Measurements from ENCODE around the gene ARHGEF11. TPM values are rescaled to one million over a fixed set of nuclear protein-coding genes. Genes with fewer than 3 reads are reported as not detected.
A peak's percentile ranks its signal among the peaks of the same experiment; 100 is the strongest.

The ARHGEF11 gene
- 1 to 10 TPM; 1.0 to 2.5 TPM for total RNA-seq

- Mint-ChIP-seq H3K4me3 (peak within 1 kb of the TSS; percentile 95), H3K27me3 (peaks cover 55 to 82% of the 10 kb centered on the region in 2 donors), H3K36me3 (peaks cover 6% of the 10 kb centered on the region), H3K4me1 (ENCODE audit: low read depth in 2 of 2) (peaks cover 13 to 17% of the 10 kb centered on the region in 2 donors), H3K9me3 (no peaks in the 10 kb centered on the region), H3K27ac (peak within 1 kb of the TSS in 1 of 2 donors; percentile 38)
- peak; percentile 85 to 93 for ATAC-seq
- DNase-seq (ENCODE audit: low spot score): peak; percentile 83
Observed at GRCh38 chr1:157045250-157046218, at the start of gene ARHGEF11. Gene ARHGEF11 (minus strand): TSS chr1:157045742. CDS start chr1:157044330, 1,412 bp downstream.

- Mint-ChIP-seq H3K36me3 (no peaks in the 10 kb centered on the region), H3K9me3 (no peaks in the 10 kb centered on the region), H3K4me3 (no peak overlapping the region), H3K27me3 (peaks cover 0 to under 1% of the 10 kb centered on the region in 2 donors), H3K27ac (no peak overlapping the region), H3K4me1 (ENCODE audit: low read depth in 2 of 2) (peaks cover 0 to 35% of the 10 kb centered on the region in 2 donors)
- DNase-seq (ENCODE audit: low spot score) (no peak), ATAC-seq (no peak)
Observed at GRCh38 chr1:157095091-157095490, 49.5 kb upstream of the ARHGEF11 start.

- Mint-ChIP-seq H3K9me3 (no peaks in the 10 kb centered on the region), H3K4me3 (no peak overlapping the region), H3K27ac (peak overlapping the region in 1 of 2 donors; percentile 69), H3K27me3 (peaks cover 0 to 2% of the 10 kb centered on the region in 2 donors), H3K36me3 (no peaks in the 10 kb centered on the region), H3K4me1 (ENCODE audit: low read depth in 2 of 2) (peaks cover 0 to 22% of the 10 kb centered on the region in 2 donors)
- ATAC-seq (no peak), DNase-seq (ENCODE audit: low spot score) (no peak)
Observed at GRCh38 chr1:157092831-157093230, 47.3 kb upstream of the ARHGEF11 start.

- ATAC-seq: no peak
- H3K27ac Mint-ChIP-seq: no peak overlapping the region
Observed at GRCh38 chr1:157091668-157092273, 46.2 kb upstream of the ARHGEF11 start.

GRCh38 chr1:157091186-157091585 lies 45.6 kb upstream of the ARHGEF11 start:
- H3K27me3 Mint-ChIP-seq: peaks cover 0 to 2% of the 10 kb centered on the region in 2 donors
- no peaks in the 10 kb centered on the region for H3K9me3 Mint-ChIP-seq
- no peak overlapping the region for H3K4me3 Mint-ChIP-seq
- ATAC-seq: no peak
- no peak for DNase-seq (ENCODE audit: low spot score)
- H3K36me3 Mint-ChIP-seq: no peaks in the 10 kb centered on the region
- H3K4me1 Mint-ChIP-seq (ENCODE audit: low read depth in 2 of 2): peaks cover 0 to 17% of the 10 kb centered on the region in 2 donors
- no peak overlapping the region for H3K27ac Mint-ChIP-seq

More at GRCh38 chr1:157091668-157092273, 46.2 kb upstream of the ARHGEF11 start:
- H3K4me3 Mint-ChIP-seq: no peak overlapping the region
- no peaks in the 10 kb centered on the region for H3K36me3 Mint-ChIP-seq
- H3K4me1 Mint-ChIP-seq (ENCODE audit: low read depth in 2 of 2): peaks cover 0 to 17% of the 10 kb centered on the region in 2 donors
- DNase-seq (ENCODE audit: low spot score): no peak
- no peaks in the 10 kb centered on the region for H3K9me3 Mint-ChIP-seq
- peaks cover 0 to 2% of the 10 kb centered on the region in 2 donors for H3K27me3 Mint-ChIP-seq

- Mint-ChIP-seq H3K36me3 (no peaks in the 10 kb centered on the region), H3K27me3 (peaks cover 0 to 2% of the 10 kb centered on the region in 2 donors), H3K4me3 (no peak overlapping the region), H3K9me3 (no peaks in the 10 kb centered on the region), H3K4me1 (ENCODE audit: low read depth in 2 of 2) (peaks cover 0 to 15% of the 10 kb centered on the region in 2 donors), H3K27ac (peak overlapping the region in 1 of 2 donors; percentile 61)
- DNase-seq (ENCODE audit: low spot score) (no peak), ATAC-seq (no peak)
Observed at GRCh38 chr1:157090771-157091170, 45.2 kb upstream of the ARHGEF11 start.

GRCh38 chr1:157090196-157090647 lies 44.7 kb upstream of the ARHGEF11 start:
- peaks cover 0 to 2% of the 10 kb centered on the region in 2 donors for H3K27me3 Mint-ChIP-seq
- DNase-seq (ENCODE audit: low spot score): peak; percentile 83
- peak; percentile 78 to 85 for ATAC-seq
- H3K4me1 Mint-ChIP-seq (ENCODE audit: low read depth in 2 of 2): peaks cover 0 to 15% of the 10 kb centered on the region in 2 donors
- H3K9me3 Mint-ChIP-seq: no peaks in the 10 kb centered on the region
- H3K27ac Mint-ChIP-seq: peak overlapping the region in 1 of 2 donors; percentile 61
- H3K4me3 Mint-ChIP-seq: no peak overlapping the region
- no peaks in the 10 kb centered on the region for H3K36me3 Mint-ChIP-seq

GRCh38 chr1:157089789-157090188 lies 44.2 kb upstream of the ARHGEF11 start:
- peaks cover 0 to 15% of the 10 kb centered on the region in 2 donors for H3K4me1 Mint-ChIP-seq (ENCODE audit: low read depth in 2 of 2)
- no peak for DNase-seq (ENCODE audit: low spot score)
- H3K36me3 Mint-ChIP-seq: no peaks in the 10 kb centered on the region
- H3K27ac Mint-ChIP-seq: no peak overlapping the region
- no peaks in the 10 kb centered on the region for H3K9me3 Mint-ChIP-seq
- peaks cover 0 to 2% of the 10 kb centered on the region in 2 donors for H3K27me3 Mint-ChIP-seq
- no peak overlapping the region for H3K4me3 Mint-ChIP-seq
- peak; percentile 7 for ATAC-seq

GRCh38 chr1:157088607-157089006 lies 43.1 kb upstream of the ARHGEF11 start:
- ATAC-seq: no peak
- Mint-ChIP-seq H3K27ac (no peak overlapping the region), H3K4me3 (no peak overlapping the region), H3K36me3 (no peaks in the 10 kb centered on the region), H3K27me3 (peaks cover 0 to 4% of the 10 kb centered on the region in 2 donors), H3K9me3 (no peaks in the 10 kb centered on the region), H3K4me1 (ENCODE audit: low read depth in 2 of 2) (peaks cover 0 to 10% of the 10 kb centered on the region in 2 donors)
- no peak for DNase-seq (ENCODE audit: low spot score)

- H3K36me3 Mint-ChIP-seq: no peaks in the 10 kb centered on the region
- H3K4me1 Mint-ChIP-seq (ENCODE audit: low read depth in 2 of 2): peaks cover 0 to 7% of the 10 kb centered on the region in 2 donors
- no peak for ATAC-seq
- H3K27me3 Mint-ChIP-seq: peaks cover 0 to 11% of the 10 kb centered on the region in 2 donors
- H3K4me3 Mint-ChIP-seq: no peak overlapping the region
- no peak overlapping the region for H3K27ac Mint-ChIP-seq
- no peak for DNase-seq (ENCODE audit: low spot score)
- H3K9me3 Mint-ChIP-seq: no peaks in the 10 kb centered on the region
Observed at GRCh38 chr1:157087030-157087429, 41.5 kb upstream of the ARHGEF11 start.

GRCh38 chr1:157086299-157086698 lies 40.8 kb upstream of the ARHGEF11 start:
- H3K27me3 Mint-ChIP-seq: peaks cover 0 to 11% of the 10 kb centered on the region in 2 donors
- DNase-seq (ENCODE audit: low spot score): no peak
- no peak for ATAC-seq
- H3K9me3 Mint-ChIP-seq: no peaks in the 10 kb centered on the region
- no peak overlapping the region for H3K27ac Mint-ChIP-seq
- peaks cover 0 to 7% of the 10 kb centered on the region in 2 donors for H3K4me1 Mint-ChIP-seq (ENCODE audit: low read depth in 2 of 2)
- H3K4me3 Mint-ChIP-seq: no peak overlapping the region
- no peaks in the 10 kb centered on the region for H3K36me3 Mint-ChIP-seq

- no peak overlapping the region for H3K27ac Mint-ChIP-seq
- peaks cover 0 to 4% of the 10 kb centered on the region in 2 donors for H3K4me1 Mint-ChIP-seq (ENCODE audit: low read depth in 2 of 2)
Observed at GRCh38 chr1:157085421-157085820, 39.9 kb upstream of the ARHGEF11 start.

GRCh38 chr1:157084720-157085119 lies 39.2 kb upstream of the ARHGEF11 start:
- no peaks in the 10 kb centered on the region for H3K9me3 Mint-ChIP-seq
- no peak for DNase-seq (ENCODE audit: low spot score)
- no peak overlapping the region for H3K27ac Mint-ChIP-seq

More at GRCh38 chr1:157085421-157085820, 39.9 kb upstream of the ARHGEF11 start:
- H3K9me3 Mint-ChIP-seq: no peaks in the 10 kb centered on the region
- H3K27me3 Mint-ChIP-seq: peaks cover 0 to 11% of the 10 kb centered on the region in 2 donors
- no peak overlapping the region for H3K4me3 Mint-ChIP-seq
- ATAC-seq (no peak), DNase-seq (ENCODE audit: low spot score) (no peak)
- H3K36me3 Mint-ChIP-seq: no peaks in the 10 kb centered on the region

More at GRCh38 chr1:157084720-157085119, 39.2 kb upstream of the ARHGEF11 start:
- peaks cover 0 to 9% of the 10 kb centered on the region in 2 donors for H3K27me3 Mint-ChIP-seq
- H3K4me3 Mint-ChIP-seq: no peak overlapping the region
- H3K36me3 Mint-ChIP-seq: no peaks in the 10 kb centered on the region
- no peak for ATAC-seq
- H3K4me1 Mint-ChIP-seq (ENCODE audit: low read depth in 2 of 2): no peaks in the 10 kb centered on the region

All from natural killer cell treated with Interleukin-12 subunit alpha and Interleukin-12 subunit beta and Interleukin-15 and Interleukin-18, amount 100 ng/mL, for 72 hours (primary cell).